ENCODE results near the gene FCHSD2.

Gene FCHSD2

GRCh38 chr11:72840780-72841179 lies 301.3 kb downstream of the FCHSD2 start:
- peaks cover 9% of the 10 kb centered on the region for H3K4me1 ChIP-seq (ENCODE audit: control insufficient read depth, insufficient read depth, low read length, poor library complexity, severe bottlenecking)
- H3K27ac ChIP-seq (ENCODE audit: low read depth, low read length, severe bottlenecking) = no peak overlapping the region
- H3K4me3 ChIP-seq (ENCODE audit: extremely low read depth, insufficient read depth, low read length, poor library complexity, severe bottlenecking) = no peak overlapping the region
- H3K9me3 ChIP-seq (ENCODE audit: control insufficient read depth, low read length) = no peaks in the 10 kb centered on the region
- WGBS, 2 experiments (ENCODE audit: insufficient coverage in 2 of 2) = 94 to 100% methylated on average over 3 to 4 of the region's 4 CpGs
- peaks cover 44% of the 10 kb centered on the region for H3K36me3 ChIP-seq (ENCODE audit: control insufficient read depth, insufficient read depth, low read length)

GRCh38 chr11:72838691-72839305 lies 303.3 kb downstream of the FCHSD2 start:
- Histone ChIP-seq H3K9me3 (ENCODE audit: control insufficient read depth, low read length) (no peaks in the 10 kb centered on the region), H3K36me3 (ENCODE audit: control insufficient read depth, insufficient read depth, low read length) (peaks cover 43% of the 10 kb centered on the region), H3K27ac (ENCODE audit: low read depth, low read length, severe bottlenecking) (no peak overlapping the region), H3K4me1 (ENCODE audit: control insufficient read depth, insufficient read depth, low read length, poor library complexity, severe bottlenecking) (peaks cover 9% of the 10 kb centered on the region), H3K4me3 (ENCODE audit: extremely low read depth, insufficient read depth, low read length, poor library complexity, severe bottlenecking) (no peak overlapping the region)
- WGBS, 2 experiments (ENCODE audit: insufficient coverage in 2 of 2) = 92% methylated on average over 2 of the region's 4 CpGs; no CpG with 5 or more reads in 1 of the 2 experiments

GRCh38 chr11:72836111-72836510 lies 306.0 kb downstream of the FCHSD2 start:
- WGBS, 2 experiments (ENCODE audit: insufficient coverage in 2 of 2) = 80 to 83% methylated on average over 1 of the region's 4 CpGs
- H3K9me3 ChIP-seq (ENCODE audit: control insufficient read depth, low read length) = no peaks in the 10 kb centered on the region
- H3K36me3 ChIP-seq (ENCODE audit: control insufficient read depth, insufficient read depth, low read length) = peaks cover 36% of the 10 kb centered on the region
- no peak overlapping the region for H3K4me3 ChIP-seq (ENCODE audit: extremely low read depth, insufficient read depth, low read length, poor library complexity, severe bottlenecking)
- H3K27ac ChIP-seq (ENCODE audit: low read depth, low read length, severe bottlenecking) = no peak overlapping the region
- peaks cover 20% of the 10 kb centered on the region for H3K4me1 ChIP-seq (ENCODE audit: control insufficient read depth, insufficient read depth, low read length, poor library complexity, severe bottlenecking)

- Histone ChIP-seq H3K27ac (ENCODE audit: low read depth, low read length, severe bottlenecking) (no peak overlapping the region), H3K9me3 (ENCODE audit: control insufficient read depth, low read length) (no peaks in the 10 kb centered on the region)
- 95 to 97% methylated on average over 5 of the region's 5 CpGs for WGBS, 2 experiments (ENCODE audit: insufficient coverage in 2 of 2)
Measured at GRCh38 chr11:72834905-72835304, 307.2 kb downstream of the FCHSD2 start.

GRCh38 chr11:72833811-72834493 lies 308.2 kb downstream of the FCHSD2 start:
- H3K9me3 ChIP-seq (ENCODE audit: control insufficient read depth, low read length) = no peaks in the 10 kb centered on the region
- WGBS, 2 experiments (ENCODE audit: insufficient coverage in 2 of 2) = 89 to 93% methylated on average over 4 to 7 of the region's 8 CpGs
- peaks cover 25% of the 10 kb centered on the region for H3K36me3 ChIP-seq (ENCODE audit: control insufficient read depth, insufficient read depth, low read length)
- H3K27ac ChIP-seq (ENCODE audit: low read depth, low read length, severe bottlenecking) = no peak overlapping the region
- no peak overlapping the region for H3K4me3 ChIP-seq (ENCODE audit: extremely low read depth, insufficient read depth, low read length, poor library complexity, severe bottlenecking)
- peaks cover 12% of the 10 kb centered on the region for H3K4me1 ChIP-seq (ENCODE audit: control insufficient read depth, insufficient read depth, low read length, poor library complexity, severe bottlenecking)

More at GRCh38 chr11:72834905-72835304, 307.2 kb downstream of the FCHSD2 start:
- no peak overlapping the region for H3K4me3 ChIP-seq (ENCODE audit: extremely low read depth, insufficient read depth, low read length, poor library complexity, severe bottlenecking)
- H3K36me3 ChIP-seq (ENCODE audit: control insufficient read depth, insufficient read depth, low read length) = peaks cover 31% of the 10 kb centered on the region
- peaks cover 17% of the 10 kb centered on the region for H3K4me1 ChIP-seq (ENCODE audit: control insufficient read depth, insufficient read depth, low read length, poor library complexity, severe bottlenecking)

GRCh38 chr11:72833083-72833733 lies 308.9 kb downstream of the FCHSD2 start:
- WGBS, 2 experiments (ENCODE audit: insufficient coverage in 2 of 2) = 93 to 96% methylated on average over 5 of the region's 5 CpGs
- Histone ChIP-seq H3K4me1 (ENCODE audit: control insufficient read depth, insufficient read depth, low read length, poor library complexity, severe bottlenecking) (peaks cover 12% of the 10 kb centered on the region), H3K27ac (ENCODE audit: low read depth, low read length, severe bottlenecking) (no peak overlapping the region), H3K4me3 (ENCODE audit: extremely low read depth, insufficient read depth, low read length, poor library complexity, severe bottlenecking) (no peak overlapping the region), H3K9me3 (ENCODE audit: control insufficient read depth, low read length) (no peaks in the 10 kb centered on the region), H3K36me3 (ENCODE audit: control insufficient read depth, insufficient read depth, low read length) (peaks cover 20% of the 10 kb centered on the region)

GRCh38 chr11:72832301-72833082 lies 309.6 kb downstream of the FCHSD2 start:
- no peaks in the 10 kb centered on the region for H3K9me3 ChIP-seq (ENCODE audit: control insufficient read depth, low read length)
- no peak overlapping the region for H3K27ac ChIP-seq (ENCODE audit: low read depth, low read length, severe bottlenecking)
- 90 to 100% methylated on average over 5 to 6 of the region's 9 CpGs for WGBS, 2 experiments (ENCODE audit: insufficient coverage in 2 of 2)
- H3K4me1 ChIP-seq (ENCODE audit: control insufficient read depth, insufficient read depth, low read length, poor library complexity, severe bottlenecking) = peaks cover 12% of the 10 kb centered on the region
- H3K4me3 ChIP-seq (ENCODE audit: extremely low read depth, insufficient read depth, low read length, poor library complexity, severe bottlenecking) = no peak overlapping the region
- H3K36me3 ChIP-seq (ENCODE audit: control insufficient read depth, insufficient read depth, low read length) = peaks cover 14% of the 10 kb centered on the region

- H3K4me3 ChIP-seq (ENCODE audit: extremely low read depth, insufficient read depth, low read length, poor library complexity, severe bottlenecking) = no peak overlapping the region
- H3K36me3 ChIP-seq (ENCODE audit: control insufficient read depth, insufficient read depth, low read length) = peaks cover 11% of the 10 kb centered on the region
- H3K27ac ChIP-seq (ENCODE audit: low read depth, low read length, severe bottlenecking) = no peak overlapping the region
- 39 to 45% methylated on average over 6 to 7 of the region's 13 CpGs for WGBS, 2 experiments (ENCODE audit: insufficient coverage in 2 of 2)
- no peaks in the 10 kb centered on the region for H3K9me3 ChIP-seq (ENCODE audit: control insufficient read depth, low read length)
- H3K4me1 ChIP-seq (ENCODE audit: control insufficient read depth, insufficient read depth, low read length, poor library complexity, severe bottlenecking) = peaks cover 12% of the 10 kb centered on the region
Measured at GRCh38 chr11:72831521-72832300, 310.4 kb downstream of the FCHSD2 start.

- peaks cover 12% of the 10 kb centered on the region for H3K4me1 ChIP-seq (ENCODE audit: control insufficient read depth, insufficient read depth, low read length, poor library complexity, severe bottlenecking)
- no peaks in the 10 kb centered on the region for H3K9me3 ChIP-seq (ENCODE audit: control insufficient read depth, low read length)
- H3K4me3 ChIP-seq (ENCODE audit: extremely low read depth, insufficient read depth, low read length, poor library complexity, severe bottlenecking) = no peak overlapping the region
- WGBS, 2 experiments (ENCODE audit: insufficient coverage in 2 of 2) = 90 to 95% methylated on average over 4 to 5 of the region's 5 CpGs
- no peak overlapping the region for H3K27ac ChIP-seq (ENCODE audit: low read depth, low read length, severe bottlenecking)
- H3K36me3 ChIP-seq (ENCODE audit: control insufficient read depth, insufficient read depth, low read length) = peaks cover 3% of the 10 kb centered on the region
Measured at GRCh38 chr11:72829884-72830533, 312.1 kb downstream of the FCHSD2 start.
